SJCRH30 (cell line): ENCODE measurements around the gene FAM118A. TPM values are rescaled to one million over a fixed set of nuclear protein-coding genes. Genes with fewer than 3 reads are reported as not detected.

Experiments
- DNase-seq, 2 experiments: peaks; one replicate each; pipeline ENCODE4 v3.0.0-alpha.2; 2015 to 2020
- H3K27ac ChIP-seq: fragments of 250-450 bp; sonication (Bioruptor Pico); 2 replicates; pipeline ENCODE4 v1.5.1; 2020; ENCODE audit warnings: mild to moderate bottlenecking, moderate library complexity
- H3K27me3 ChIP-seq: fragments of 250-450 bp; sonication (Bioruptor Pico); 2 replicates; pipeline ENCODE4 v1.5.1; 2020; ENCODE audit warnings: mild to moderate bottlenecking, moderate library complexity
- H3K36me3 ChIP-seq: fragments of 250-450 bp; sonication (Bioruptor Pico); 2 replicates; pipeline ENCODE4 v1.5.1; 2020; ENCODE audit warnings: mild to moderate bottlenecking, moderate library complexity
- H3K4me1 ChIP-seq: fragments of 250-450 bp; sonication (Bioruptor Pico); 2 replicates; pipeline ENCODE4 v1.5.1; 2020; ENCODE audit warnings: mild to moderate bottlenecking, moderate library complexity
- H3K4me3 ChIP-seq: fragments of 250-450 bp; sonication (Bioruptor Pico); 2 replicates; pipeline ENCODE4 v1.5.1; 2020; ENCODE audit warnings: mild to moderate bottlenecking, moderate library complexity
- H3K9me3 ChIP-seq: fragments of 250-450 bp; sonication (Bioruptor Pico); replicated peaks from 2 replicates; pipeline ENCODE4 v1.5.1; 2020; ENCODE audit warnings: mild to moderate bottlenecking, moderate library complexity
- total RNA-seq: library from RNA; depleted of rRNA; stranded (reverse); fragments of >200 nt; shearing (Covaris generic); gene quantifications from 2 replicates; pipeline ENCODE4 v1.2.3, GENCODE V29; 2014

The FAM118A gene
- total RNA-seq, 1 experiment from 2014 or later, result 13.8 TPM

GRCh38 chr22:45310977-45311531 lies 1.3 kb downstream of the FAM118A start:
- Histone ChIP-seq H3K27ac (no peak overlapping the region), H3K9me3 (no peaks in the 10 kb centered on the region), H3K27me3 (no peaks in the 10 kb centered on the region), H3K36me3 (no peaks in the 10 kb centered on the region), H3K4me1 (peaks cover 2% of the 10 kb centered on the region; the same call in 1 of the 2 replicates), H3K4me3 (no peak overlapping the region)
- DNase-seq, result no peak

GRCh38 chr22:45312415-45312814 lies 2.7 kb downstream of the FAM118A start:
- Histone ChIP-seq H3K4me1 (peaks cover 2% of the 10 kb centered on the region; the same call in 1 of the 2 replicates), H3K27ac (no peak overlapping the region), H3K9me3 (no peaks in the 10 kb centered on the region), H3K4me3 (no peak overlapping the region), H3K27me3 (no peaks in the 10 kb centered on the region), H3K36me3 (no peaks in the 10 kb centered on the region)
- DNase-seq, result no peak

GRCh38 chr22:45312856-45313255 lies 3.1 kb downstream of the FAM118A start:
- Histone ChIP-seq H3K4me3 (no peak overlapping the region), H3K27me3 (no peaks in the 10 kb centered on the region), H3K27ac (no peak overlapping the region), H3K4me1 (peaks cover 4% of the 10 kb centered on the region; the same call in 1 of the 2 replicates), H3K36me3 (no peaks in the 10 kb centered on the region), H3K9me3 (no peaks in the 10 kb centered on the region)
- no peak for DNase-seq

- Histone ChIP-seq H3K9me3 (no peaks in the 10 kb centered on the region), H3K27ac (no peak overlapping the region), H3K27me3 (no peaks in the 10 kb centered on the region), H3K4me3 (no peak overlapping the region), H3K4me1 (peaks cover 6% of the 10 kb centered on the region; the same call in 1 of the 2 replicates), H3K36me3 (no peaks in the 10 kb centered on the region)
- DNase-seq, result no peak
These were observed 4.5 kb downstream of the FAM118A start for GRCh38 chr22:45314054-45314721.

- Histone ChIP-seq H3K36me3 (no peaks in the 10 kb centered on the region), H3K27me3 (no peaks in the 10 kb centered on the region), H3K9me3 (no peaks in the 10 kb centered on the region), H3K27ac (no peak overlapping the region), H3K4me3 (no peak overlapping the region), H3K4me1 (peaks cover 10% of the 10 kb centered on the region)
- DNase-seq, result no peak
These were observed 5.1 kb downstream of the FAM118A start for GRCh38 chr22:45314786-45315185.

GRCh38 chr22:45316796-45317526 lies 7.2 kb downstream of the FAM118A start:
- no peaks in the 10 kb centered on the region for H3K9me3 ChIP-seq
- H3K4me3 ChIP-seq, result no peak overlapping the region
- no peak overlapping the region for H3K27ac ChIP-seq
- no peaks in the 10 kb centered on the region for H3K27me3 ChIP-seq
- no peak for DNase-seq
- peaks cover 13% of the 10 kb centered on the region for H3K4me1 ChIP-seq
- H3K36me3 ChIP-seq, result no peaks in the 10 kb centered on the region

- peaks cover 13% of the 10 kb centered on the region for H3K4me1 ChIP-seq
- H3K27me3 ChIP-seq, result no peaks in the 10 kb centered on the region
- peak; percentile 13 to 24 for DNase-seq
- H3K4me3 ChIP-seq, result 0 out of 2 replicates have a peak overlapping the region, but pooled peaks have one; percentile 26
- no peaks in the 10 kb centered on the region for H3K36me3 ChIP-seq
- H3K27ac ChIP-seq, result peak overlapping the region; percentile 40; the same call in 1 of the 2 replicates
- H3K9me3 ChIP-seq, result no peaks in the 10 kb centered on the region
These were observed 7.9 kb downstream of the FAM118A start for GRCh38 chr22:45317551-45318167.

GRCh38 chr22:45318168-45318557 lies 8.4 kb downstream of the FAM118A start:
- Histone ChIP-seq H3K4me1 (peaks cover 13% of the 10 kb centered on the region), H3K4me3 (peak overlapping the region; percentile 26), H3K36me3 (no peaks in the 10 kb centered on the region), H3K27me3 (no peaks in the 10 kb centered on the region), H3K27ac (peak overlapping the region; percentile 40), H3K9me3 (no peaks in the 10 kb centered on the region)
- DNase-seq, result peak; percentile 72 to 81

- peak; percentile 46 to 70 for DNase-seq
- H3K9me3 ChIP-seq, result no peaks in the 10 kb centered on the region
- H3K27ac ChIP-seq, result peak overlapping the region; percentile 40
- H3K4me1 ChIP-seq, result peaks cover 13% of the 10 kb centered on the region
- peak overlapping the region; percentile 26 for H3K4me3 ChIP-seq
- H3K27me3 ChIP-seq, result no peaks in the 10 kb centered on the region
- H3K36me3 ChIP-seq, result peaks cover 5% of the 10 kb centered on the region; the same call in 1 of the 2 replicates
These were observed 9.0 kb downstream of the FAM118A start for GRCh38 chr22:45318558-45319323.

- H3K36me3 ChIP-seq, result peaks cover 6% of the 10 kb centered on the region; the same call in 1 of the 2 replicates
- H3K27ac ChIP-seq, result peak overlapping the region; percentile 40
- no peaks in the 10 kb centered on the region for H3K27me3 ChIP-seq
- H3K9me3 ChIP-seq, result no peaks in the 10 kb centered on the region
- peaks cover 13% of the 10 kb centered on the region for H3K4me1 ChIP-seq
- peak; percentile 66 to 74 for DNase-seq
- H3K4me3 ChIP-seq, result peak overlapping the region; percentile 26
These were observed 9.6 kb downstream of the FAM118A start for GRCh38 chr22:45319324-45319685.

GRCh38 chr22:45320357-45320976 lies 10.7 kb downstream of the FAM118A start:
- H3K27ac ChIP-seq, result no peak overlapping the region
- peaks cover 13% of the 10 kb centered on the region for H3K4me1 ChIP-seq
- H3K36me3 ChIP-seq, result peaks cover 6% of the 10 kb centered on the region; the same call in 1 of the 2 replicates
- no peaks in the 10 kb centered on the region for H3K27me3 ChIP-seq
- DNase-seq, result no peak
- H3K4me3 ChIP-seq, result no peak overlapping the region
- H3K9me3 ChIP-seq, result no peaks in the 10 kb centered on the region

- Histone ChIP-seq H3K4me3 (no peak overlapping the region), H3K4me1 (peaks cover 13% of the 10 kb centered on the region), H3K36me3 (peaks cover 6% of the 10 kb centered on the region; the same call in 1 of the 2 replicates), H3K9me3 (no peaks in the 10 kb centered on the region), H3K27me3 (no peaks in the 10 kb centered on the region), H3K27ac (no peak overlapping the region)
- DNase-seq, result no peak
These were observed 12.1 kb downstream of the FAM118A start for GRCh38 chr22:45321827-45322226.

GRCh38 chr22:45322873-45323525 lies 13.3 kb downstream of the FAM118A start:
- H3K4me1 ChIP-seq, result peaks cover 9% of the 10 kb centered on the region
- no peaks in the 10 kb centered on the region for H3K27me3 ChIP-seq
- no peak overlapping the region for H3K27ac ChIP-seq
- no peak for DNase-seq
- H3K9me3 ChIP-seq, result no peaks in the 10 kb centered on the region
- H3K4me3 ChIP-seq, result no peak overlapping the region
- peaks cover 6% of the 10 kb centered on the region; the same call in 1 of the 2 replicates for H3K36me3 ChIP-seq
